Activated CD8-positive, alpha-beta memory T cell treated with anti-CD3 and anti-CD28 coated beads, Interleukin-2, amount 50 U/mL, for 24 hours (primary cell): ENCODE measurements around the gene PIGU.

ENCODE experiments used
- DNase-seq: peaks from one replicate; pipeline ENCODE4 v3.0.0-alpha.2; 2020; ENCODE audit errors: extremely low read depth

Gene PIGU

DNA sequence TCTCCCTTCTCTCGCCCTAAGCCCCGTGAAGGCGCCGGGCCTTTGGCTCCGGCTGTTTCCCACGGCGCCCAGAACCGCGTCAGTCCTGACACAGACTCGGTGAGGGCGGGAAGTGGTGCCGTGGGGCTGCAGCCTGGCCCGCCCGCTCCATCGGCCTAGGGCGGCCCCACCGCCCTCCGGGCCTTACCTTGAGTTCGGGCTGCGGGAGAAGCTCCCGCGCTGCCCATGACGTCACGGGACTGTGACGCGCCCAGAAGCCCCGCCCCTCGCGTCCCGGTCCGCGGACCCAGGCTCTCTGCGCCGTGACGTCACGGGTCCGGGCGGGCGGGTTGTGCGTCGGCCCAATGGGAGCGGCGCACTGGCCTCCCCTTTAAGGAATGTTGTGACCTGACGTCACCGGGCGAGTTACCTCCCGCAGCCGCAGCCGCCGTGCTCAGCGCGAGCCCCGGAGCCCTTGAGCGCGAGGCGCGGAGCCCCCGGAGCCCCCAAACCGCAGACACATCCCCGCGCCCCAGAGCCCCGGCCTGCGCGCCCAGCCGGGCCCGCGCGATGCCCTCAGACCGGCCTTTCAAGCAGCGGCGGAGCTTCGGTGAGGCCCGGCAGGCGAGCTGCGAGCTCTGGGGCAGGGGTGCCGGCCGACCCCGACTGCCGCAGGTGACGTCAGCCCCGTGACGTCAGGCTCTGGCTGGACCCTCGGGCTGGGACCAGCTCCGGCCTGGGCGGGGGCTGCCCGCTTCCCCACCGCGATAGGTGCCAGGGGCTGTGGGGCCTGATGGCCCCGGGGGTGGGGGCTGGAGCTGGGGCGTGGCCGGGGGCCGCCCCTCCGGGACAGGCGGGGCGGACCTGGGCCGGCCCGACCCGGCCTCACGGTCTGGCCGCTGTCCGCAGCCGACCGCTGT lies 118.3 kb downstream of the PIGU start, which contains the start of gene MAP1LC3A:
TSS of gene MAP1LC3A (plus strand) at position 399 of the 899 bp plus-strand sequence. CDS start at position 550, 151 bp downstream.
- peak; percentile 72 for DNase-seq

DNA sequence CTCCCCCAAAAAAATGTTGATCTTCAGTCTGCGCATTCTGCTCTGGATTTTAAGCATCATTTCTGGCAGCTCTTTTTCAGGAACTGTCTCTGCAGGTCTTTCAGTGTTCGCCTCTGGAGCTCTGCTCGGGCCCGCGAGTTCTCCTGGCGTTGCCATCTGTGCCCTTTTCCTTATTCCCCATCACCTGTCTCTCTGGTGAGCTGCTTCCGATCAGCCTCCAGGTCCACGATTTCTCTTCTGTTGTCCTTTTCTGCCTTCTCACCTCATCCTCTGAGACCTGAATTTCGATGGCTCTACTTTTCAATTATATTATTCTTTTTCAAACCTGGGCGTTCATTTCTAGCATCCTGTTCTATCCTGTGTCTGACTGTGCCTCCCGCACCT lies 119.0 kb downstream of the PIGU start:
- DNase-seq: no peak

DNA sequence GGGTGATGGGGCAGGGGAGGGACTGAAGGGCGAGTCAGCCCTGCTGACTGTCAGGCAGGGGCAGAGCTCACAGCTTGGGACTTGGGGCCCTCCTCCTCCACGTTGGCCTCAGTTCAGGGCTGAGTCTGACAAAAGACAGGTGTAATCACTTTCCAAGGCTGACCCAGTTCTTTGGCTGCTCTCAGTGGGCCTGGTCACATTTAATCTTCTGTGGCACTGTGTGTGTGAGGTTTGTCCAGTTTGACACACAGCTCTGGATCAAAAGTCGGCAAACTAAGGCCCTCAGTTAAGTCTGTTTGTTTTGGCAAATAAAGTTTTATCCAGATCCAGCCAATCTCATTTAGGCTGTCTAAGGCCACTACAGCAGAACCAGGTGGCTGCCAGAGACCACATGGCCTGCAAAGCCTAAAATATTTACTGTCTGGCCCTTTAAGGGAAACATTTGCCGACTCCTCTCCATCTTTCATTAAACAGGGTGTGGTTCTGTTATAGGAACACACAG lies 123.5 kb downstream of the PIGU start:
- no peak for DNase-seq

GRCh38 chr20:34552569-34552968 lies 124.3 kb downstream of the PIGU start:
- no peak for DNase-seq

DNA sequence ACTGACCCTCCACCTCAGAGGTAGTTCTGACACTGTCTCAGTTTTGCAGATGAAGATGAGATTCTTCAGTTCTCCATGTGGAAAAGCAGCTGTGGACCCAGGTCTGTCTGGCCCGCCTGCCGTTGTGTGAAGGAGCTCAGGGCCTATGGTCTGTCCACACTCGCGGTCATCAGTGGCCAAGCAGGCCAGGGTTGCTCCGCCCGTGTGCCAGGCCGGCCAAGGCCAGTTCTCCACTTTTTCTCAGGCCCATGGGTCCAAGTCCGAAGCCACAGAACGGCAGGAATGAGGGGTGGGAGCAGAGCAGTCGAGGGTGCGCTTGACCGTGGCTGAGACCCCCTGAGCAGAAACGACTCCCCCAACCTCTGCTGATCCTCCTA lies 127.0 kb downstream of the PIGU start:
- DNase-seq: no peak

- DNase-seq: no peak
Measured at GRCh38 chr20:34549291-34549928, 127.5 kb downstream of the PIGU start.

DNA sequence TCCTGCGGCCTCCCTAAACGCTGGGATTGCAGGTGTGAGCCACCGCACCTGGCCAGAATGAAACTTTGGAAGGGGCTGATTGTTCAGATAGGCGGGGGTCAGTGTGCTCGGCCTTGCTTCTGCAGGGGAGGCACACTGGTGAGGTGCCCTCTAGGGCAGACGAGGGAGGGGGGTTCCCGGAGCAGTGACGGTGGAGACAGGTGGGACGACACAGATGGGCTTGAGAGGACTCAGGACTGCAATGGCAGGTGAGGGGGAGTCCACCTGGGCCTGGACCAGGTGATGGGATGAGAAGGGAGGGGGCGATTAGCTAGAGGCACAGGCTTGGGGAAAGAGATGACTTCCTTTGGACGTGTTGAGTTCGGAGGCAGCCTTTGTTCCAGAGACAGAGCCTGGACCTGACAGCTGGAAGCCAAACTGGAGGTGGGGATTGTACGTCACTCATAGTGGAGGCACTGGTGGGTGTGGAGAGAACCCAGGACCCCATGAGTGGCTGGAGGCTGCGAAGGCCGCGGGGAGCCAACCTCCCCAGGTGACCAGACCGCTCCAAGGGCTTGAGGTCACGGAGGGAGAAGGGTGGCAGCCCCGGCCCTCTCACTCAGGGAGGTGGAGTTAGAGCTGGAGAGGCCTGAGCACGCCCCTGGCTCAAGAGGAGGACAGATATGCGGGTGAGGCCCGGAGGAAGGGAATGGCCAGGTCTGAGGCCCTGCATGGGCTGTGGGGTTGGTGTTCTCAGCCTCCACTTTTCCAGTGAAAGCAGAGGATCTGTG lies 128.9 kb downstream of the PIGU start:
- no peak for DNase-seq

GRCh38 chr20:34546751-34547181 lies 130.1 kb downstream of the PIGU start:
- DNase-seq: no peak

DNA sequence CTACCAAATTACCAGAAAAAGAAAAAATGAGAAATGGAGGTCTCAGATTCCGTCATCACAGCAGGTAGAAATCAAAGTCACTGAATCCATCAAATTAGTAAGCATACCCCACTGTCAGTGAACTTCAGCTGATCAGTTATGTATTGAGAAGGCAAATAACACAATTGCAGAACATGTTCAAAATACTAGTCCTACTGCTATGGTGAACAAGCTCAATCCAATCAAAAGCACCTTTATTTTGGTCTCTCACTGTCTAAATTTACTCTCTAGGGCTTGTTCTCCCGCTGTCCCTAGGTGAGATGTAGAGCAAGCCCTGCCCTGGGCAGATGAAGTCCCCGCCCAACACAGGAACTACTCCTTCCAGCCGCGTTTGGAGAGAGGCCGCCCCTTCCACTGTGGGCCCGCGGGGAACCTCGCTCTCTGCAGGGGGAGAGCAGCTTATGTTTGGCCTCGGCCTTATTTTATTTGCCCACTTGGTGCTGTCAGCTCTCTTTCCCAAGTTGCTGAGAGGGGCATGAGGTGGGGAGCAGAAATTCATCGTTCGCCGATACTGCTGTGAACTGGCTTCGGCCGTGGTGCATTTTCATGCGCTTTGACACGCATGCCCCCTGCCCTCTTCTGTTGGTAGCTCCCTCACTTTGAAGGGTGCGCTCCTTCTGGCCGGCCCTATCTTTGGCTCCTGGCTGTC lies 132.6 kb downstream of the PIGU start:
- no peak for DNase-seq

DNA sequence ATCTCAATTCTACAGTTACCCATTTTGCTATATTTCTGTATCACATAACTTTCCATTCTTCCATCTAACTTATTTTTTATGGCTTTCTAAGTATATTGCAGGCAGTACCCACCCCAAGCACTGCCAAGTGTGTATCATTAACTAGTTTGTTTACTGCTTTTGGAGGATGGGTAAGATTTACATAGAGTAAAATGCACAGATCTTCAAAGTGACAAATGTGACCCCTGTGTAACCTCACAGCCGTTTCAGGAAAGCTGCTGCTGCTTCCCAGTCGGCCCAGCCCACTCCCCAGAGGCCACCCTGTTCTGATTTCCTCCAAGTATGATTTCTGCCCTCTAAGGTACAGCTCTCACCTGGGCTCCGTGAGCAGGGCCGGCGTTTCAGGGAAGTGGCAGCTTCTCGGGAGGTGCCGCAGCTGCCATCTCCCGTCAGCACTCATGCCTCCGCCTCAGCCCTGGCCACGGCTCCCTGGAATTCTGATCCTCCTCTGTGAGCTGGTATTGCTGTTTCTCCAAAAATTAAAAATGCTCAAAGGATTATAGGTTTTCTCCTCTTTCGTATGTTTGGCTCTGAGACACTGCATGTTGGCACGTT lies 133.3 kb downstream of the PIGU start:
- DNase-seq: no peak

DNA sequence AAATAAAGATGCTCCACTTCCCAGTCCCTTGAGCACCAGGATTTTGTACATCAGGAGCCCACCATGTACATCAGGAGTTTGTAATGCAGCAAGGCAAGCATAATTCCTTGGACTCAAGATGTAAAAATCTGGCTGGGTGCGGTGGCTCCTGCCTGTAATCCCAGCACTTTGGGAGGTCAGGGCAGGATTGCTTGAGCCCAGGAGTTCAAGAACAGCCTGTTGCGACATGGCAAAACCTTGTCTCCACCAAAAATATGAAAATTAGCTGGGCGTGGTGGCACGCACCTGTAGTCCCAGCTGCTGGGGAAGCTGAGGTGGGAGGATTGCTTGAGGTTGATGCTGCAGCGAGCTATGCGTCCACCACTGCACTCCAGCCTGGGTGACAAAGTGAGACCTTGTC lies 134.5 kb downstream of the PIGU start:
- DNase-seq: no peak

GRCh38 chr20:34541917-34542316 lies 135.0 kb downstream of the PIGU start:
- DNase-seq: no peak

DNA sequence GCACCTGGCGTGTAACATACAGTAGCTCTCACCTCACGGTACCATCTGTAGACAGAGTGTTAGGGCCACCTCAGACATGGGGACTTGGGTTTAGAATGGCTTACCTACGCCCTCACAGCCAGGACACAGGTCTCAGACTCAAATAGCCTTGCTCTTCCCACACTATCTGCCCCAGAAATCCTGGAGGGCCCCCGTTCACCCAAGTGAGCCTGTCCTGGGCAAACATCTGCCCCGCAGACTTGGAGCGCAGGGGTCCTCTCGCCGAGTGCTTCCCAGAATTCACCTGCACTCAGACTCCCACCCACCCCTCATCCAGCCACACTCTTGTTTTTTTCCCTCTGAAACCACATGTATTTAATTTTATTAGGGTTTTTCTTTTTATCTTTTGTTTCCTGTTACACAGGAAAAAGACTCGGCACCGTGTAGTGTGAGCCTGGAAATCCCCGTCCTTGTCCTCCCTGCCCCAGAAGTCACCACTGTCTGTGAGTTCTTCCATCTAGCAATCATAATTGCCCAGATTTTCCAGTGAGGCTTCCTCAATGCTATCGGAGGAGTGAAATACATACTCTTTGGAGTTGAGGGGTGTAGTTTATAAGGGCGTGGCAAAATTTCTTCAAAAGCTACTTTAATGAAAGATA lies 135.5 kb downstream of the PIGU start:
- DNase-seq: no peak

DNA sequence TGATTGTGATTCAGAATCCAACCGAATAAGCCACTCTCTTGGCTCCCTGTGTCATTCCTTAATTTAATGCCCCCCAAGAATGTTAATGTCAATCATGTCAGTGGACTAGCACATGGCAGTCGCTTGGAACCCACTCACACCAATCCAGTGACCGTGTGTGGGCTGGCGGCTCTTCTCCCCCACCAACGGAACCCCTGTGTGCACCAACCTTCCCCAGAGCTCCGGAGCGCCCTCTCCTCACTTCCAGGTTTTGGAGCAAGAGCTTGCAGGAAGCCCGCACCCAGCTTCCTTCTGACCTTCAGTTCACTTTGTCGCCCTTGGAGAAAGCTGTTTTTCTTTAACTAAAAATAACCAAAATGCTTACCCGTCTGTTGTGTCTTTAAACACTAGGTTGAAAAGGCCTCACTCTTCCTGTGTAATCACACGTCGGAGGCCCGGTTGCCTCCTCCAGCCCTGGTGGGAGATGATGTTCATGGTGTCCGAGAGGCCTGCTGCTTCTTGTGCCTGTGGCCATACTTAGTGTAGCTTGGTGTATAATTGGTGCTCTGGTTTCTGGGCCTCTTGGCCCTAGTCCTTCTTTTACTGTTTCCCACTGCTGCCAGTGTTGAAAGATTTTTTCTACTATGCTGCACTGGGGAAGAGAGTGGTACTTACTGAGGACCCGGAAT lies 136.2 kb downstream of the PIGU start:
- no peak for DNase-seq

DNA sequence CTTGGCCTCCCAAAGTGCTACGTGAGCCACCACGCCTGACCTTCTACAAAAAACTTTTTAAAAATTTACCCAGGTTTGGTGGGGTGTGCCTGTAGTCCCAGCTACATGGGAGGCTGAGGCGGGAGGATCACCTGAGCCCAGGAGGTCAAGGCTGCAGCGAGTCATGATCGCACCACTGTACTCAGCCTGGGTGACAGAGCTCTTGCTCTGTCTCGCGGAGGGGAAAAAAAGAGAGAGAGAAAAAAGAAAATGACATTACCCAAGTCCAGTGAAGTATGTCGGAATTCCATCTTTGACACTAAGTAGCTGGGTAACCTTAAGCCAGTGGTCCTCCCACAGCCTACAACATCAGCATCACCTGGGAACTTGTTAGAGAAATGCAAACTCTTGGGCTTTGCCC lies 137.1 kb downstream of the PIGU start:
- no peak for DNase-seq

GRCh38 chr20:34538671-34539123 lies 138.2 kb downstream of the PIGU start:
- DNase-seq: no peak

- no peak for DNase-seq
Measured at GRCh38 chr20:34537651-34538050, 139.2 kb downstream of the PIGU start.

GRCh38 chr20:34536798-34537394 lies 140.0 kb downstream of the PIGU start:
- no peak for DNase-seq

- no peak for DNase-seq
Measured at GRCh38 chr20:34535857-34536256, 141.0 kb downstream of the PIGU start.
